ENCODE measurements around the gene PSME3IP1. TPM values are rescaled to one million over a fixed set of nuclear protein-coding genes. Genes with fewer than 3 reads are reported as not detected.

Gene PSME3IP1
- polyA plus RNA-seq, 3 donors, result 97.8 to 135 (median 124) TPM

GRCh38 chr16:57104706-57105105, 81.1 kb downstream of the PSME3IP1 start:
- no peak for DNase-seq

- DNase-seq, result no peak
These were observed 82.7 kb downstream of the PSME3IP1 start for GRCh38 chr16:57102888-57103851.

Other genes starting within 250 kb of the PSME3IP1 start
- gene CETP, start 224.1 kb downstream of the PSME3IP1 start, polyA plus RNA-seq (ENCODE audit: insufficient read length in 3 of 3), result 10 to 100 TPM; 10.2 to 12.1 (median 10.5) TPM
- gene NLRC5, start 196.5 kb downstream of the PSME3IP1 start, polyA plus RNA-seq (ENCODE audit: insufficient read length in 3 of 3), result 1 to 10 TPM; 1.8 to 4.3 (median 3.5) TPM
- gene CPNE2, start 93.5 kb downstream of the PSME3IP1 start, polyA plus RNA-seq (ENCODE audit: insufficient read length in 3 of 3), result 10 to 100 TPM; 35.1 to 40.3 (median 36.4) TPM
- 10 to 100 TPM; 44.2 to 50.3 (median 44.7) TPM for gene RSPRY1, start 290 bp upstream of the PSME3IP1 start, polyA plus RNA-seq (ENCODE audit: insufficient read length in 3 of 3)
- 10 to 100 TPM; 70.7 to 71.1 (median 70.9) TPM for gene ARL2BP, start 59.2 kb upstream of the PSME3IP1 start, polyA plus RNA-seq (ENCODE audit: insufficient read length in 3 of 3)
- gene PLLP, start 98.6 kb upstream of the PSME3IP1 start, polyA plus RNA-seq (ENCODE audit: insufficient read length in 3 of 3), result 10 to 100 TPM; 22.5 to 26.6 (median 24.7) TPM
- under 1 TPM; 0.06 to 0.18 (median 0.13) TPM for gene CCL22, start 172.7 kb upstream of the PSME3IP1 start, polyA plus RNA-seq (ENCODE audit: insufficient read length in 3 of 3)
- 10 to 100 TPM; 30.3 to 33.2 (median 32.3) TPM for gene CX3CL1, start 186.5 kb upstream of the PSME3IP1 start, polyA plus RNA-seq (ENCODE audit: insufficient read length in 3 of 3)
- under 1 TPM in 2 of 3 donors, not detected in 1; 0.21 to 0.43 TPM for gene CCL17, start 218.7 kb upstream of the PSME3IP1 start, polyA plus RNA-seq (ENCODE audit: insufficient read length in 3 of 3)

All from renal pelvis (tissue), 4 donors.